Ovary (tissue), 9 donors: ENCODE results near the gene BLID. TPM values are rescaled to one million over a fixed set of nuclear protein-coding genes. Genes with fewer than 3 reads are reported as not detected.

Experiments used
- DNase-seq, 5 donors: peaks; one replicate each; pipeline ENCODE4 v3.0.0-alpha.2; 2019 to 2020
- H3K27ac ChIP-seq, 2 donors: fragments of 200-600 bp; one replicate each; pipeline versions ENCODE4 v1.5.1 to v1.8.0; 2019 to 2022
- H3K27me3 ChIP-seq: fragments of 200-600 bp; one replicate; pipeline ENCODE4 v1.8.0; 2022
- H3K36me3 ChIP-seq: fragments of 200-600 bp; sonication (generic); one replicate; pipeline ENCODE4 v1.5.1; 2019
- H3K4me1 ChIP-seq: one replicate; pipeline ENCODE4 v1.8.1; 2013; ENCODE audit warnings: mild to moderate bottlenecking, moderate library complexity; ENCODE audit not compliant: insufficient read depth
- H3K4me3 ChIP-seq: fragments of 200-600 bp; sonication (generic); one replicate; pipeline ENCODE4 v1.5.1; 2017
- H3K9me3 ChIP-seq, 2 donors: fragments of 200-600 bp in 1 of 2; sonication (generic) in 1 of 2; one replicate each; pipeline versions ENCODE4 v1.5.1 to v1.8.1; 2013 to 2019; ENCODE audit warnings: mild to moderate bottlenecking in 1 of 2, moderate library complexity in 1 of 2
- EP300 ChIP-seq: sonication (generic); formaldehyde crosslinking; IDR thresholded peaks from one replicate; pipeline ENCODE4 v1.6.1; 2017; ENCODE audit warnings: antibody characterized with exemption
- POLR2A ChIP-seq: fragments of 450-650 bp; IDR thresholded peaks from one replicate; pipeline ENCODE4 v1.6.1; 2017; ENCODE audit warnings: antibody characterized with exemption, mild to moderate bottlenecking, moderate library complexity
- WGBS, 3 donors: extraction: QIAGEN DNeasy Blood & Tissue Kit in 1 of 3; methylation state at CpG; one replicate each; pipeline versions ENCODE4 v1.1.5 to v1.1.7; 2013 to 2017; 5-methylcytosine and 5-hydroxymethylcytosine counted together
- intact Hi-C, 4 donors: fragments of 100-400 bp; cut with DNase I; formaldehyde crosslinking; loops; one replicate each; pipeline versions ENCODE4 v1.11.0 to v1.15.1; 2022 to 2023
- polyA plus RNA-seq, 2 donors: library from polyadenylated mRNA; stranded (reverse); fragments of 200-250 nt in 1 of 2; fragments of 350-450 nt in 1 of 2; fragmentation: Illumina TruSeq in 1 of 2; extraction: RNeasy Lipid Tissue Mini Kit (QIAGEN cat#74804) in 1 of 2; gene quantifications; one replicate each; pipeline ENCODE4 v1.2.3, GENCODE V29; 2013 to 2014
- total RNA-seq, 7 donors: library from RNA; depleted of rRNA in 2 of 7; stranded (reverse); fragments of >200 nt in 2 of 7; fragmentation: NEBNext Ultra II Directional in 3 of 7; extraction: Animal tissue kit (Norgen Biotek cat#: 25700) in 3 of 7; gene quantifications; one replicate each; pipeline versions ENCODE4 v1.1.0 to v1.2.4, GENCODE V29; 2016 to 2023
- TF ChIP-seq, protein P1 (sequence below), 3 donors: fragments of 450-650 bp in 2 of 3; fragments of 200-600 bp in 1 of 3; IDR thresholded peaks; one replicate each; pipeline versions ENCODE4 v1.5.1 to v1.8.0; 2016 to 2022; ENCODE audit warnings: antibody characterized with exemption in 3 of 3, mild to moderate bottlenecking in 1 of 3
- donor health status: DM: no; HTN: no; CAD: no; lungs with moderate emphysema.
- donor health status: DM: no; HTN: no; CAD: no.
- donor health status: Bipolar disorder and iron deficiency.
- donor health status: DM: yes; HTN: yes; CAD: no.
- donor health status: DM: no; HTN: no; CAD: no.
- donor health status: DM: yes; HTN: yes; CAD: no.

The BLID gene
- total and polyA plus RNA-seq, 9 donors, result 0.32 to 13.2 (median 3.7) TPM; not detected in 1

DNA sequence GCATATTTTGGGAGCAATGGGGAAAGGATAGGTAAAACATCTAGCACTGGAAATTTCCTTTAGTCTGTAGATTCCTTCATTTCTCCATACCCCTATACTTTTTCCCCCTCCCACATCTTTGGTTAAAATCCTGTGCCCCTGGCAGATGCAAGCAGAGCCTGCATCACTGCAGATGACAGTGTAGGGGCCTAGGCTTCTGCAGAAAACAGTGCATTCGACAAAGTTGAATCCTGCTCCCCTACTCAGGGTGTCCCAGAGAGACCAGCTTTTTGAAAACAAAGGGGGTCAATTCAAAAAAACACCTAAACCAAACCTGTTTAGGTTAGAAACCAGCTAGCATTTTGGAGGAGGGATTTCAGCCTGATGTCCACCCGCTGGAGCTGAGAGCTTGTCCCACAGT lies 43.8 kb upstream of the BLID start:
- H3K27ac ChIP-seq, result peak overlapping the region; percentile 66 to 87
- no peaks in the 10 kb centered on the region for H3K27me3 ChIP-seq
- peaks cover 16% of the 10 kb centered on the region for H3K4me1 ChIP-seq
- no peak for DNase-seq
- no peaks in the 10 kb centered on the region for H3K36me3 ChIP-seq
- H3K4me3 ChIP-seq, result no peak overlapping the region
- WGBS, 3 donors, result 18 to 30% (median 25%) methylated on average over 2 of the region's 2 CpGs
- TF ChIP-seq EP300, result no peak
- TF ChIP-seq POLR2A, result no peak
- TF ChIP-seq, protein P1, sequence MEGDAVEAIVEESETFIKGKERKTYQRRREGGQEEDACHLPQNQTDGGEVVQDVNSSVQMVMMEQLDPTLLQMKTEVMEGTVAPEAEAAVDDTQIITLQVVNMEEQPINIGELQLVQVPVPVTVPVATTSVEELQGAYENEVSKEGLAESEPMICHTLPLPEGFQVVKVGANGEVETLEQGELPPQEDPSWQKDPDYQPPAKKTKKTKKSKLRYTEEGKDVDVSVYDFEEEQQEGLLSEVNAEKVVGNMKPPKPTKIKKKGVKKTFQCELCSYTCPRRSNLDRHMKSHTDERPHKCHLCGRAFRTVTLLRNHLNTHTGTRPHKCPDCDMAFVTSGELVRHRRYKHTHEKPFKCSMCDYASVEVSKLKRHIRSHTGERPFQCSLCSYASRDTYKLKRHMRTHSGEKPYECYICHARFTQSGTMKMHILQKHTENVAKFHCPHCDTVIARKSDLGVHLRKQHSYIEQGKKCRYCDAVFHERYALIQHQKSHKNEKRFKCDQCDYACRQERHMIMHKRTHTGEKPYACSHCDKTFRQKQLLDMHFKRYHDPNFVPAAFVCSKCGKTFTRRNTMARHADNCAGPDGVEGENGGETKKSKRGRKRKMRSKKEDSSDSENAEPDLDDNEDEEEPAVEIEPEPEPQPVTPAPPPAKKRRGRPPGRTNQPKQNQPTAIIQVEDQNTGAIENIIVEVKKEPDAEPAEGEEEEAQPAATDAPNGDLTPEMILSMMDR (IDR thresholded peaks at IDR 0.05), result no peak
- no peaks in the 10 kb centered on the region for H3K9me3 ChIP-seq
- intact Hi-C loops, result loop anchor here in 3 of 4 donors (5.0 to 10.0 kb wide), 4 partner anchors 37 to 58 kb away; no protein-coding TSS in a partner anchor

- H3K36me3 ChIP-seq, result no peaks in the 10 kb centered on the region
- TF ChIP-seq EP300, result no peak
- H3K4me1 ChIP-seq, result peaks cover 16% of the 10 kb centered on the region
- peak overlapping the region; percentile 3 for H3K4me3 ChIP-seq
- 8 to 20% (median 20%) methylated on average over 12 of the region's 12 CpGs for WGBS, 3 donors
- intact Hi-C loops, result loop anchor here in 2 of 4 donors (5.0 to 10.0 kb wide), 3 partner anchors 43 to 57 kb away; no protein-coding TSS in a partner anchor
- H3K9me3 ChIP-seq, result no peaks in the 10 kb centered on the region
- H3K27me3 ChIP-seq, result no peaks in the 10 kb centered on the region
- H3K27ac ChIP-seq, result peak overlapping the region; percentile 66 to 87
- peak; percentile 43 to 56 (median 52) for DNase-seq
Measured at GRCh38 chr11:122159173-122159721, 43.2 kb upstream of the BLID start.

- Histone ChIP-seq H3K4me3 (peak overlapping the region; percentile 43), H3K9me3 (no peaks in the 10 kb centered on the region), H3K4me1 (peaks cover 13% of the 10 kb centered on the region), H3K27ac (peak overlapping the region; percentile 66 to 87), H3K36me3 (no peaks in the 10 kb centered on the region), H3K27me3 (no peaks in the 10 kb centered on the region)
- DNase-seq, result no peak
- intact Hi-C loops, result loop anchor here in 2 of 4 donors (5.0 to 10.0 kb wide), 3 partner anchors 44 to 56 kb away; no protein-coding TSS in a partner anchor
- TF ChIP-seq, protein P1 (IDR thresholded peaks at IDR 0.05), result no peak
- TF ChIP-seq EP300, result no peak
- WGBS, 3 donors, result 17 to 19% (median 19%) methylated on average over 4 of the region's 4 CpGs
Measured at GRCh38 chr11:122158171-122158570, 42.2 kb upstream of the BLID start.

GRCh38 chr11:122157653-122158161 lies 41.7 kb upstream of the BLID start:
- H3K36me3 ChIP-seq, result no peaks in the 10 kb centered on the region
- H3K27ac ChIP-seq, result peak overlapping the region; percentile 66 to 87
- H3K4me3 ChIP-seq, result peak overlapping the region; percentile 43
- H3K27me3 ChIP-seq, result no peaks in the 10 kb centered on the region
- H3K9me3 ChIP-seq, result no peaks in the 10 kb centered on the region
- 5 to 8% (median 8%) methylated on average over 4 of the region's 4 CpGs for WGBS, 3 donors
- no peak for DNase-seq
- peaks cover 13% of the 10 kb centered on the region for H3K4me1 ChIP-seq
- no peak for TF ChIP-seq EP300
- TF ChIP-seq, protein P1 (IDR thresholded peaks at IDR 0.05), result no peak
- no peak for TF ChIP-seq POLR2A
- intact Hi-C loops, result loop anchor here in 2 of 4 donors (5.0 to 10.0 kb wide), 3 partner anchors 45 to 55 kb away; no protein-coding TSS in a partner anchor

DNA sequence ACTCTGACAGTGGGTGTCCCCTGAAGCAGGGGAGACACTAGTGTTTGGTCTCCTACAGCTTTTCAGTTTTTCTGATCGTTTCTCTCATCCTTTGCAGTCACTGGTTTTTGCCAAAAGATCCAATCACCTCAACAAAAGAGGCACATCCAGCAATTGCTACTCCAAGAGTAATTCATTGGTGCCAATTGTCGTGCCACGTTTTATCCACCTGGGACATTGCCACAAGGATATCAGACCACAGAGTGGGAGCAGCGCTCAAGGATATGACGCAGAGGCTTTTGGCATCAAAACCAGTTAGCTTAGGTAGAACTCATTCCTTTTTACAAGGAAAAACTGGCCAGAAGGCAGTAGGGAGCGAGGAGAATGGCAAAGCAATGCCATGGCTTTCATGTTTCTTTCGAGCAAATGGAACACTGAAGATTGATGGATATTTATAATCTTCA lies 40.9 kb upstream of the BLID start:
- 2 to 11% (median 5%) methylated on average over 7 of the region's 7 CpGs for WGBS, 3 donors
- TF ChIP-seq, protein P1 (IDR thresholded peaks at IDR 0.05), result peak in 1 of 3 donors; percentile 15
- TF ChIP-seq EP300 (no peak), POLR2A (peak; percentile 66)
- peak; percentile 53 to 77 (median 66) for DNase-seq
- H3K27me3 ChIP-seq, result no peaks in the 10 kb centered on the region
- intact Hi-C loops, result loop anchor here in 2 of 4 donors (5.0 to 10.0 kb wide), 3 partner anchors 45 to 55 kb away; no protein-coding TSS in a partner anchor
- no peaks in the 10 kb centered on the region for H3K36me3 ChIP-seq
- H3K4me1 ChIP-seq, result peaks cover 12% of the 10 kb centered on the region
- peak overlapping the region; percentile 43 for H3K4me3 ChIP-seq
- H3K27ac ChIP-seq, result peak overlapping the region; percentile 66 to 87
- H3K9me3 ChIP-seq, result no peaks in the 10 kb centered on the region
